Progenitor cell of endocrine pancreas (in vitro differentiated cells): ENCODE results near the gene AHRR. TPM values are rescaled to one million over a fixed set of nuclear protein-coding genes. Genes with fewer than 3 reads are reported as not detected.

Experiments
- DNase-seq: peaks from one replicate; pipeline ENCODE4 v3.0.0; 2021; ENCODE audit warnings: low spot score; ENCODE audit not compliant: unreplicated experiment
- H3K27ac Mint-ChIP-seq: 2 replicates; pipeline ENCODE4 v1.8.0; 2021; ENCODE audit warnings: mild to moderate bottlenecking, moderate library complexity, mixed read lengths
- H3K27me3 Mint-ChIP-seq: 2 replicates; pipeline ENCODE4 v1.8.0; 2021; ENCODE audit warnings: mixed read lengths
- H3K36me3 Mint-ChIP-seq: 2 replicates; pipeline ENCODE4 v1.8.0; 2022; ENCODE audit warnings: mixed read lengths; ENCODE audit not compliant: insufficient read depth
- H3K4me1 Mint-ChIP-seq: 2 replicates; pipeline ENCODE4 v1.8.0; 2021; ENCODE audit warnings: low read depth, mixed read lengths
- H3K4me3 Mint-ChIP-seq: 2 replicates; pipeline ENCODE4 v1.8.0; 2021; ENCODE audit warnings: low read depth, mild to moderate bottlenecking, moderate library complexity, mixed read lengths
- H3K9me3 Mint-ChIP-seq: 2 replicates; pipeline ENCODE4 v1.8.0; 2021; ENCODE audit warnings: low read depth, mixed read lengths
- total RNA-seq: library from RNA; stranded (reverse); gene quantifications from 2 replicates; pipeline ENCODE4 v1.2.1, GENCODE V29; 2021
- TF ChIP-seq, protein P1 (sequence below): fragments of 200-600 bp; sonication (generic); IDR thresholded peaks from one replicate; pipeline ENCODE4 v1.5.0; 2021; ENCODE audit warnings: antibody characterized with exemption, mild to moderate bottlenecking; ENCODE audit not compliant: unreplicated experiment

AHRR gene
- total RNA-seq, 1 donor from 2014 or later: 1.3 TPM

- TF ChIP-seq, protein P1, sequence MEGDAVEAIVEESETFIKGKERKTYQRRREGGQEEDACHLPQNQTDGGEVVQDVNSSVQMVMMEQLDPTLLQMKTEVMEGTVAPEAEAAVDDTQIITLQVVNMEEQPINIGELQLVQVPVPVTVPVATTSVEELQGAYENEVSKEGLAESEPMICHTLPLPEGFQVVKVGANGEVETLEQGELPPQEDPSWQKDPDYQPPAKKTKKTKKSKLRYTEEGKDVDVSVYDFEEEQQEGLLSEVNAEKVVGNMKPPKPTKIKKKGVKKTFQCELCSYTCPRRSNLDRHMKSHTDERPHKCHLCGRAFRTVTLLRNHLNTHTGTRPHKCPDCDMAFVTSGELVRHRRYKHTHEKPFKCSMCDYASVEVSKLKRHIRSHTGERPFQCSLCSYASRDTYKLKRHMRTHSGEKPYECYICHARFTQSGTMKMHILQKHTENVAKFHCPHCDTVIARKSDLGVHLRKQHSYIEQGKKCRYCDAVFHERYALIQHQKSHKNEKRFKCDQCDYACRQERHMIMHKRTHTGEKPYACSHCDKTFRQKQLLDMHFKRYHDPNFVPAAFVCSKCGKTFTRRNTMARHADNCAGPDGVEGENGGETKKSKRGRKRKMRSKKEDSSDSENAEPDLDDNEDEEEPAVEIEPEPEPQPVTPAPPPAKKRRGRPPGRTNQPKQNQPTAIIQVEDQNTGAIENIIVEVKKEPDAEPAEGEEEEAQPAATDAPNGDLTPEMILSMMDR: no peak
- Mint-ChIP-seq H3K9me3 (no peaks in the 10 kb centered on the region), H3K36me3 (peaks cover 3% of the 10 kb centered on the region), H3K4me1 (no peaks in the 10 kb centered on the region), H3K27me3 (peaks cover 41% of the 10 kb centered on the region), H3K27ac (no peak overlapping the region), H3K4me3 (no peak overlapping the region)
- no peak for DNase-seq
These were observed 2.4 kb upstream of the AHRR start for GRCh38 chr5:318931-319601.

DNA sequence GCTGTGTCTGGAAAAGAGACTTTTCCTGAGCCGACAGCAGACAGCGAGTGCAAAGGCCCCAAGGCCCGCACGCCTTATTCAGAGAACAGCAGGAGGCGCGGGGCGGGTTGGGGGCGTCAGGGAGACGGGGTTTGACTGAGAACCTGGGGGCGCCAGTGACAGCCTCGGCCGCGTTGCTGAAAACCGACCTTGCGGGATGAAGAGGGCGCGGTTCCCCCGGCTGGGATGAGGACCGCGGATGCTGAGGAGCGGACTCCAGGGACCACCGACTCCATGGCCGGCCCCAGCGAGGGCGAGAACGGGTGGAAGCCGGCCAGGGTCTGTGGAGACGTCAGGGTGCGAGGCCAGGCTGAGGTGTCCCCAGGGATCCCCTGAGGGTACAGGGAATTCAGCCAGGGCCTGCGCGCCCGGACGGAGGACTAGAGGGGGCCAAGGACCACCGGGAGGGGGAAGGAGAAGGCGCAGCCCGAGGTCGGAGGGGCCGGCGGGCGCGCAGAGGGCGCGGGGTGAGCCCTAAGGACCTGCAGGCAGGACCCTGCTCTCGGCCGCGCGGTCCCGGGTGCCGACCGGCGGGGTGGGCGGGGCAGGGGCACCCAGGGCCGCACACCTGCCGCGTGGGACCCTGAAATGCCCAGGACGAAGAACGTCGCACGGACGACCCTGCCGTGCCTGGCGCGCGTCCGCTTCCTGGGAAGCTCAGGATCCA is 837 bp upstream of the AHRR start:
- TF ChIP-seq, protein P1: no peak
- H3K4me3 Mint-ChIP-seq: peak overlapping the region; percentile 55
- no peaks in the 10 kb centered on the region for H3K4me1 Mint-ChIP-seq
- no peak for DNase-seq
- peaks cover 52% of the 10 kb centered on the region for H3K27me3 Mint-ChIP-seq
- H3K36me3 Mint-ChIP-seq: no peaks in the 10 kb centered on the region
- H3K9me3 Mint-ChIP-seq: no peaks in the 10 kb centered on the region
- H3K27ac Mint-ChIP-seq: no peak overlapping the region

DNA sequence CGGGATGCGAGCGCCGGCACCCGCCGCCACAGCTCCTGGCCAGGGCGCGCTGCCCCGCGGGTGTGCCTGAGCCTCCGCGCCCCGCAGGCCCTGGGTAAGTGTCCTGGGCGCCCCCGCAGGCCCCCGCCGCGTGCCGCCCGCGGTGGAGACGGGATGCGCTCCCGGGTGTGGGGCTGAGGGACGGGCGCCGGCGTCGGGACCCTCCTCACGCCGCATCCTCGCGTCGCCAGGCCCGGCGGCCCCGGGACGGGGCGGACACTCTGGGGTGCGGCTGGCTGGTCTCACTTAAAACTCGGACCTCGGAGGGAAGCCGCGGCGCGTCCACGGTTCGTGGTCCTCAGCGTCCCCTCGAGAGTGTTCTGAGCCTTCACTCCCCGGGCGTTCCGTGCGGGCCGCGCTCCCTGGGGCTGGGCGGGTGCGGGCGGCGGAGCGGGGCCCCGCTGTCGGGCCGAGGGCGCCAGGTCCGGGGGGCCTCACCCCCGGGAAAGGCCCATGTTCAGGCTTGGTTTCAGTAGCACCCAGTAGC is 275 bp downstream of the AHRR start:
- Mint-ChIP-seq H3K36me3 (no peaks in the 10 kb centered on the region), H3K27me3 (peaks cover 61% of the 10 kb centered on the region), H3K9me3 (no peaks in the 10 kb centered on the region), H3K4me1 (no peaks in the 10 kb centered on the region), H3K27ac (no peak overlapping the region), H3K4me3 (no peak overlapping the region)
- DNase-seq: no peak
- TF ChIP-seq, protein P1: no peak

GRCh38 chr5:322281-322941 is 897 bp downstream of the AHRR start:
- H3K9me3 Mint-ChIP-seq: no peaks in the 10 kb centered on the region
- no peak for DNase-seq
- peaks cover 65% of the 10 kb centered on the region for H3K27me3 Mint-ChIP-seq
- H3K27ac Mint-ChIP-seq: no peak overlapping the region
- no peak overlapping the region for H3K4me3 Mint-ChIP-seq
- TF ChIP-seq, protein P1: no peak
- no peaks in the 10 kb centered on the region for H3K4me1 Mint-ChIP-seq
- no peaks in the 10 kb centered on the region for H3K36me3 Mint-ChIP-seq
